ENCODE data around the gene KLF12. TPM values are rescaled to one million over a fixed set of nuclear protein-coding genes. Genes with fewer than 3 reads are reported as not detected.

The KLF12 gene
- total RNA-seq, 4 donors from 2014 or later, result 3.2 to 7.6 (median 5.7) TPM

DNA sequence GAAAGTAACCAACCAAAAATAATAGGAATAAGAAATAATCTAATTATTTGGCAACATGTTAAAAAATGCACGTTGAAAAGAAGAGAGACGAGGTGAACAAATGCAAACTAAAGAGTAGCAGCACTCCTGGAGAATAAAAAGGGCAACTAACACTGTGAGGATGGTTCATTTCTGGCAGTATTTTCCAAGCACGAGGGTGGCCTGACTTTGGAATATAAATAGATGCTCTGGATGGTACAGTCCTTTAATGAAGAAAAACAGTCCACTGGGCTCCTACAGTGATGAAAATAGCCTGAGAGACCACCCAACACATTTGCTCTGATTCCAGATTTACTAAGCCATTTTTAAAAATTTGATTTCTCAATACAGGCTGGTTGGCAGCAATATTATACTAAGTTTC lies 17.7 kb upstream of the KLF12 start:
- DNase-seq (no peak), ATAC-seq (no peak)
- H3K27ac ChIP-seq, result no peak overlapping the region
- H3K9me3 ChIP-seq, result no peaks in the 10 kb centered on the region
- TF ChIP-seq, protein P1, sequence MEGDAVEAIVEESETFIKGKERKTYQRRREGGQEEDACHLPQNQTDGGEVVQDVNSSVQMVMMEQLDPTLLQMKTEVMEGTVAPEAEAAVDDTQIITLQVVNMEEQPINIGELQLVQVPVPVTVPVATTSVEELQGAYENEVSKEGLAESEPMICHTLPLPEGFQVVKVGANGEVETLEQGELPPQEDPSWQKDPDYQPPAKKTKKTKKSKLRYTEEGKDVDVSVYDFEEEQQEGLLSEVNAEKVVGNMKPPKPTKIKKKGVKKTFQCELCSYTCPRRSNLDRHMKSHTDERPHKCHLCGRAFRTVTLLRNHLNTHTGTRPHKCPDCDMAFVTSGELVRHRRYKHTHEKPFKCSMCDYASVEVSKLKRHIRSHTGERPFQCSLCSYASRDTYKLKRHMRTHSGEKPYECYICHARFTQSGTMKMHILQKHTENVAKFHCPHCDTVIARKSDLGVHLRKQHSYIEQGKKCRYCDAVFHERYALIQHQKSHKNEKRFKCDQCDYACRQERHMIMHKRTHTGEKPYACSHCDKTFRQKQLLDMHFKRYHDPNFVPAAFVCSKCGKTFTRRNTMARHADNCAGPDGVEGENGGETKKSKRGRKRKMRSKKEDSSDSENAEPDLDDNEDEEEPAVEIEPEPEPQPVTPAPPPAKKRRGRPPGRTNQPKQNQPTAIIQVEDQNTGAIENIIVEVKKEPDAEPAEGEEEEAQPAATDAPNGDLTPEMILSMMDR (IDR thresholded peaks at IDR 0.05 in 4 of 5, conservative IDR thresholded peaks at IDR 0.05 in 1 of 5), result no peak
- no peak for TF ChIP-seq POLR2A (IDR thresholded peaks at IDR 0.05)
- no peaks in the 10 kb centered on the region for H3K27me3 ChIP-seq
- no peak overlapping the region for H3K4me3 ChIP-seq
- in situ Hi-C loops (cut with MboI; ENCODE audit: low sequenced_read_pairs in 4 of 4), result no loop called here
- H3K36me3 ChIP-seq, result no peaks in the 10 kb centered on the region
- intact Hi-C loops (cut with DNase I; ENCODE audit: low total_unique reads), result no loop called here
- H3K4me1 ChIP-seq, result peaks cover 0 to 4% of the 10 kb centered on the region in 2 donors

DNA sequence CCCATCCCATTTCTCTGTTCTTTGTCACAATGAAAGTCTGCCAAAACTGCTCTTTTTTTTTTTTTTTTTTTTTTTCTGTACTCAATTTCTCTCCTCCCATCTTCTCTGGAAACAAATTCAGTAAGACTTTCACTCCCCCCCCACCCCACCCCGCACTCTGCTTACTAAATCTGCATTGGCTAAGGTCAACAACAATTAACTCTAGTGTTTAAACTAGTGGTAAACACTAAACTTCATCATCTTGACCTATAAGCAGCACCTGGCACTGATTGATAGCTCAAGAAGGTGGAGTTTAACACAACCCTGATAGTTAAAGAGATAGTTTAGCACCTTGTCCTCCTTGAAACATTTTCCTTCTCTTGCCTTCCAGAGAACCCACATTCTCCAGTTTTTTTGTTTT lies 14.1 kb upstream of the KLF12 start:
- intact Hi-C loops (cut with DNase I; ENCODE audit: low total_unique reads), result no loop called here
- TF ChIP-seq POLR2A (IDR thresholded peaks at IDR 0.05), result no peak
- TF ChIP-seq, protein P1 (IDR thresholded peaks at IDR 0.05 in 4 of 5, conservative IDR thresholded peaks at IDR 0.05 in 1 of 5), result no peak
- ATAC-seq, result no peak

DNA sequence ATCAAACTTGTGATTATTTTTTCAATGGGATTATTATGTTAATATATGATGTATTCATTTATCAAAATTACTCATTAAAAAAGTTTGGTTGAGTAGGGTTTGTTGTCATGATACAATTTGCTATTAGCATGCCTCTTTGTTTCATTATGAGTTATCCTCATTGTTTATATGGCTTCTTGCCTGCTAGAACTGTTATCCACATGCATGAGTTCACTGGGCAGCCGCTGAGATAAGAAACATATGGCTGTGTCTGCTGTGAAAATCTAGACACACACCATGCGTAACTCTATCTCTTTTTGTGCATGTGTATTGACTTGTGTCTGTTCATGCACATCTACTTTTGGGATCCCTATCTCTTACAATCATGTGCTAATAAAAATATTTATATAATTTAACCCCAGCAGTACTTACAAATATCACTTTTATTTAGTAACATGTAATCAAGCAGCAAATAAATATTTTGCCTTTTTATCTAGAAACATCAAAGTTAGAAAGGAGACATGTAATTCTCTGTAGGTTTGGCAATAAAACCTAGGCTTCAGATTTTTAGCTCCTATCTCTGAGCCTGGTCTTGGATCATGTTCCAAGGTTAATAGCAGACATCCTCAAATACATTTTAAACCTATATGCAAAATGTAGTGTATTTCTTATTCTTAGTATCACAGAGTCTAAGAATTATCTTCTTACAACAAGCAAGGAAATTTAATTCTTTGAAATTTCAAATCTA lies 11.2 kb upstream of the KLF12 start:
- no peaks in the 10 kb centered on the region for H3K4me1 ChIP-seq
- H3K27ac ChIP-seq, result no peak overlapping the region
- intact Hi-C loops (cut with DNase I; ENCODE audit: low total_unique reads), result no loop called here
- H3K36me3 ChIP-seq, result no peaks in the 10 kb centered on the region
- TF ChIP-seq, protein P1 (IDR thresholded peaks at IDR 0.05 in 4 of 5, conservative IDR thresholded peaks at IDR 0.05 in 1 of 5), result no peak
- TF ChIP-seq POLR2A (IDR thresholded peaks at IDR 0.05), result no peak
- no peak overlapping the region for H3K4me3 ChIP-seq
- H3K9me3 ChIP-seq, result no peaks in the 10 kb centered on the region
- DNase-seq (no peak), ATAC-seq (no peak)
- in situ Hi-C loops (cut with MboI; ENCODE audit: low sequenced_read_pairs in 4 of 4), result no loop called here
- no peaks in the 10 kb centered on the region for H3K27me3 ChIP-seq

More for the DNA sequence above, 14.1 kb upstream of the KLF12 start:
- H3K27me3 ChIP-seq, result no peaks in the 10 kb centered on the region
- H3K4me1 ChIP-seq, result peaks cover 0 to 4% of the 10 kb centered on the region in 2 donors
- no peak for DNase-seq
- in situ Hi-C loops (cut with MboI; ENCODE audit: low sequenced_read_pairs in 4 of 4), result no loop called here
- no peak overlapping the region for H3K27ac ChIP-seq
- H3K36me3 ChIP-seq, result no peaks in the 10 kb centered on the region
- no peak overlapping the region for H3K4me3 ChIP-seq
- no peaks in the 10 kb centered on the region for H3K9me3 ChIP-seq

DNA sequence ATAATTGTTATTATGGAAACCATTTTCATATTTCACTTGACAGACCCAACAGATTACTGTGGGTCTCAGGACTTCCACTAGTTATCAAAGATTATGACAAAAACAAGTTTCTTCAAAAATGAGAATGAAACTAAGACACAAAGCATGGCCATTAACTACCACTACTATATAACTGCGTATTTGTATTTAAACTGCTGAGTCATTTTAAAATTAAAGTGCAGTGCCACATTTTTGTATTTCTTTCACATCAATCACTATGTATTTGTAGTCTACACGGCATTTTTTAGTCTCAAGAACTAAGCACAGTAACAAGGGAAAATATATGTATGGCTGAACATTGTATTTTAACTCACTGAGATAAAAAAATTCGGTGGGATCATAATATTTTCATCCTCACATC lies 10.1 kb upstream of the KLF12 start:
- ATAC-seq (no peak), DNase-seq (no peak)
- Histone ChIP-seq H3K27me3 (no peaks in the 10 kb centered on the region), H3K36me3 (no peaks in the 10 kb centered on the region), H3K27ac (no peak overlapping the region), H3K4me3 (no peak overlapping the region), H3K9me3 (no peaks in the 10 kb centered on the region), H3K4me1 (no peaks in the 10 kb centered on the region)
- intact Hi-C loops (cut with DNase I; ENCODE audit: low total_unique reads) (no loop called here), in situ Hi-C loops (cut with MboI; ENCODE audit: low sequenced_read_pairs in 4 of 4) (no loop called here)
- TF ChIP-seq, protein P1 (IDR thresholded peaks at IDR 0.05 in 4 of 5, conservative IDR thresholded peaks at IDR 0.05 in 1 of 5), result no peak

DNA sequence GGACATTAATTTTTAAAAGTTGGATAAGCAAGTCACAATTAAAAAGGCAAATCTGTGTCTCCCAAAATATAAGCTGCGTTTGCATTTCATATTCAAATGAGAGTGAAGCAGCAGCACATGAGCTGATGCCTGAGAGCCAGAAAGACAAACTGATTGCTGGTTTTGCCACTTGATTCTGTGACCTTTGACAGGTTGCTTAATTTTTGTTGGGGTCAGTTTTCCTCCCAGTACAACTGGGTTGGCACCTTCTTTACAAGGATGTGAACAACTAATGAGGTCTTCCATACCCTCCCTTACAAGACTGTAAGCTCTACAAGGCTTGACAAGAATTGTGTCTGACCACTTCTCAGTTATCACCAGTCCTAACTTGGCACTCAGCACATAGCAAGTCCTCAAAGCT lies 8.1 kb upstream of the KLF12 start:
- H3K27ac ChIP-seq, result no peak overlapping the region
- no peaks in the 10 kb centered on the region for H3K4me1 ChIP-seq
- DNase-seq (no peak), ATAC-seq (no peak)
- intact Hi-C loops (cut with DNase I; ENCODE audit: low total_unique reads) (no loop called here), in situ Hi-C loops (cut with MboI; ENCODE audit: low sequenced_read_pairs in 4 of 4) (no loop called here)
- H3K9me3 ChIP-seq, result no peaks in the 10 kb centered on the region
- no peak overlapping the region for H3K4me3 ChIP-seq
- no peaks in the 10 kb centered on the region for H3K36me3 ChIP-seq
- no peak for TF ChIP-seq POLR2A (IDR thresholded peaks at IDR 0.05)
- TF ChIP-seq, protein P1 (IDR thresholded peaks at IDR 0.05 in 4 of 5, conservative IDR thresholded peaks at IDR 0.05 in 1 of 5), result no peak
- H3K27me3 ChIP-seq, result no peaks in the 10 kb centered on the region

Measured in gastrocnemius medialis (tissue), 4 donors.